AG08395 (cell line): Measurements from ENCODE around the gene NNMT.

Experiments
- DNase-seq: peaks from one replicate; pipeline ENCODE4 v3.0.0; 2012; ENCODE audit warnings: mixed read lengths, low spot score

The NNMT gene

GRCh38 chr11:114295676-114296604, at the start of gene NNMT:
Gene NNMT (plus strand): TSS chr11:114296399. CDS start chr11:114296557, 158 bp downstream.
- DNase-seq = peak; percentile 85

- DNase-seq = no peak
These were observed 49.0 kb upstream of the NNMT start for GRCh38 chr11:114247070-114247789.

GRCh38 chr11:114250180-114250579, 46.0 kb upstream of the NNMT start:
- DNase-seq = no peak

- DNase-seq = no peak
These were observed 45.0 kb upstream of the NNMT start for GRCh38 chr11:114250993-114251814.

GRCh38 chr11:114251815-114252337, 44.3 kb upstream of the NNMT start:
- DNase-seq = no peak

- no peak for DNase-seq
These were observed 43.4 kb upstream of the NNMT start for GRCh38 chr11:114252767-114253166.

GRCh38 chr11:114253771-114254170, 42.4 kb upstream of the NNMT start:
- no peak for DNase-seq

GRCh38 chr11:114254571-114255146, 41.5 kb upstream of the NNMT start:
- no peak for DNase-seq

GRCh38 chr11:114255289-114255688, 40.9 kb upstream of the NNMT start:
- no peak for DNase-seq

- no peak for DNase-seq
These were observed 39.8 kb upstream of the NNMT start for GRCh38 chr11:114256176-114256966.

GRCh38 chr11:114256967-114257286, 39.3 kb upstream of the NNMT start:
- DNase-seq = no peak

GRCh38 chr11:114257621-114258558, 38.3 kb upstream of the NNMT start:
- DNase-seq = no peak

- DNase-seq = no peak
These were observed 37.5 kb upstream of the NNMT start for GRCh38 chr11:114258696-114259095.

GRCh38 chr11:114259124-114259526, 37.1 kb upstream of the NNMT start:
- no peak for DNase-seq

GRCh38 chr11:114259551-114259983, 36.6 kb upstream of the NNMT start:
- DNase-seq = no peak

GRCh38 chr11:114260077-114260476, 36.1 kb upstream of the NNMT start:
- DNase-seq = no peak

GRCh38 chr11:114260483-114260882, 35.7 kb upstream of the NNMT start:
- DNase-seq = no peak

GRCh38 chr11:114261791-114262190, 34.4 kb upstream of the NNMT start:
- DNase-seq = no peak

GRCh38 chr11:114262681-114263512, 33.3 kb upstream of the NNMT start:
- DNase-seq = peak; percentile 70
